Measurements from ENCODE around the gene SPEF2. TPM values are rescaled to one million over a fixed set of nuclear protein-coding genes. Genes with fewer than 3 reads are reported as not detected.

SPEF2 gene
- total and polyA plus RNA-seq, 2 donors (not counting 1 experiment from before 2014, with no cell fraction given), result 0.31 to 0.59 TPM

DNA sequence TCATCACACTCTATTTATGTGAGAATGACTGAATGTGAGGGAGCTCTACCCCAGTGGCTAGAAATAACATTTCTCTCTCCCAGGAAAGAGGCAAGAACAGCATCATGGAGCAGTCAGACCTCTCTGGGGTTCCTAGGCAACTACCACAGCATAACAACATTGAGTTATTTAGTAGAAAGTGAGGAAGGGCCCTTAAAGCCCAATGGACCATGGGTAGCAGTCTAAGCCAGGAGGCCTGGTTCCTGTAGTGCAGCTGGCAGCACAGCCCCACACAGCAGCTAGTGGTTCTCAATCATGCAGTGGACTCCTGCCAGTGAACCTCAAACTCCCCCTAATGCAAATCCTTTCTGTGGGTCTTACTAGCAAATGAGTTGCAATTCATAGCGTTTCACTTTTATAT lies 55.3 kb downstream of the SPEF2 start:
- H3K27ac Mint-ChIP-seq, result no peak overlapping the region
- no peak overlapping the region for H3K4me3 Mint-ChIP-seq
- no peak for DNase-seq
- no peak overlapping the region for H2AFZ ChIP-seq (ENCODE audit: insufficient read depth, low read depth, low read length, poor library complexity, severe bottlenecking)
- peak; percentile 33 for ATAC-seq (ENCODE audit: low read depth)
- WGBS (ENCODE audit: insufficient coverage), result no CpG with 5 or more reads among the region's 1 CpG
- H3K9me3 ChIP-seq (ENCODE audit: control extremely low read depth in 1 of 3, control insufficient read depth in 2 of 3, insufficient read depth in 1 of 3, low read length in 2 of 3), result no peaks in the 10 kb centered on the region
- no peak overlapping the region for H3K27ac ChIP-seq (ENCODE audit: low read length in 2 of 2)
- no peaks in the 10 kb centered on the region for H3K36me3 ChIP-seq (replicated peaks in 1 of 2; ENCODE audit: control extremely low read depth in 1 of 2, control insufficient read depth in 1 of 2, extremely low read depth in 1 of 2, insufficient read depth in 2 of 2, low read length in 1 of 2)
- H3K79me2 ChIP-seq (ENCODE audit: control insufficient read depth, insufficient read depth, low read length), result no peaks in the 10 kb centered on the region
- H3K9ac ChIP-seq (ENCODE audit: low read length), result no peak overlapping the region
- ChIA-PET POLR2A (no interaction called here), CTCF (no interaction called here)
- no peaks in the 10 kb centered on the region for H3K9me3 Mint-ChIP-seq (ENCODE audit: insufficient read depth)
- no peaks in the 10 kb centered on the region for H3K27me3 ChIP-seq (replicated peaks in 1 of 4; ENCODE audit: control extremely low read depth in 1 of 4, control insufficient read depth in 3 of 4, insufficient read depth in 4 of 4, low read length in 3 of 4)
- H3K4me3 ChIP-seq (ENCODE audit: control extremely low read depth in 1 of 5, extremely low read depth in 1 of 5, insufficient read depth in 1 of 5, low read depth in 2 of 5, low read length in 4 of 5), result no peak overlapping the region
- no peaks in the 10 kb centered on the region for H3K27me3 Mint-ChIP-seq
- TF ChIP-seq CTCF (IDR thresholded peaks at IDR 0.05) (no peak), EZH2 (IDR thresholded peaks at IDR 0.05; ENCODE audit: borderline replicate concordance, insufficient read depth, low read depth, low read length, poor library complexity, severe bottlenecking) (no peak)
- no peaks in the 10 kb centered on the region for H3K4me1 ChIP-seq (ENCODE audit: control insufficient read depth in 2 of 2, insufficient read depth in 2 of 2, low read length in 2 of 2)
- no peak overlapping the region for H3K4me2 ChIP-seq (replicated peaks; ENCODE audit: low read depth, low read length, poor library complexity, severe bottlenecking)
- intact Hi-C loops (cut with micrococcal nuclease), result no loop called here
- H3K4me1 Mint-ChIP-seq, result peaks cover 2% of the 10 kb centered on the region
- H4K20me1 ChIP-seq (ENCODE audit: control insufficient read depth, insufficient read depth, low read length, poor library complexity, severe bottlenecking), result no peaks in the 10 kb centered on the region

- no peaks in the 10 kb centered on the region for H3K36me3 ChIP-seq (replicated peaks in 1 of 2; ENCODE audit: control extremely low read depth in 1 of 2, control insufficient read depth in 1 of 2, extremely low read depth in 1 of 2, insufficient read depth in 2 of 2, low read length in 1 of 2)
- Mint-ChIP-seq H3K4me1 (peaks cover 2% of the 10 kb centered on the region), H3K27ac (no peak overlapping the region), H3K9me3 (ENCODE audit: insufficient read depth) (no peaks in the 10 kb centered on the region), H3K4me3 (no peak overlapping the region), H3K27me3 (no peaks in the 10 kb centered on the region)
- no peaks in the 10 kb centered on the region for H3K4me1 ChIP-seq (ENCODE audit: control insufficient read depth in 2 of 2, insufficient read depth in 2 of 2, low read length in 2 of 2)
- no peaks in the 10 kb centered on the region for H3K27me3 ChIP-seq (replicated peaks in 1 of 4; ENCODE audit: control extremely low read depth in 1 of 4, control insufficient read depth in 3 of 4, insufficient read depth in 4 of 4, low read length in 3 of 4)
- ATAC-seq (ENCODE audit: low read depth), result no peak
- POLR2A ChIA-PET, result no interaction called here
- TF ChIP-seq EZH2 (IDR thresholded peaks at IDR 0.05; ENCODE audit: borderline replicate concordance, insufficient read depth, low read depth, low read length, poor library complexity, severe bottlenecking), result no peak
- no peak overlapping the region for H3K4me3 ChIP-seq (ENCODE audit: control extremely low read depth in 1 of 5, extremely low read depth in 1 of 5, insufficient read depth in 1 of 5, low read depth in 2 of 5, low read length in 4 of 5)
- H4K20me1 ChIP-seq (ENCODE audit: control insufficient read depth, insufficient read depth, low read length, poor library complexity, severe bottlenecking), result no peaks in the 10 kb centered on the region
- H3K27ac ChIP-seq (ENCODE audit: low read length in 2 of 2), result no peak overlapping the region
- H3K9me3 ChIP-seq (ENCODE audit: control extremely low read depth in 1 of 3, control insufficient read depth in 2 of 3, insufficient read depth in 1 of 3, low read length in 2 of 3), result no peaks in the 10 kb centered on the region
- no peak overlapping the region for H3K9ac ChIP-seq (ENCODE audit: low read length)
- no peak overlapping the region for H3K4me2 ChIP-seq (replicated peaks; ENCODE audit: low read depth, low read length, poor library complexity, severe bottlenecking)
- CTCF ChIA-PET, result no interaction called here
- no peaks in the 10 kb centered on the region for H3K79me2 ChIP-seq (ENCODE audit: control insufficient read depth, insufficient read depth, low read length)
- intact Hi-C loops (cut with micrococcal nuclease), result no loop called here
- no peak for DNase-seq
- no CpG with 5 or more reads among the region's 2 CpGs for WGBS (ENCODE audit: insufficient coverage)
- H2AFZ ChIP-seq (ENCODE audit: insufficient read depth, low read depth, low read length, poor library complexity, severe bottlenecking), result no peak overlapping the region
Measured at GRCh38 chr5:35674049-35674448, 56.4 kb downstream of the SPEF2 start.
